ENCODE measurements around the gene LMAN1L. TPM values are rescaled to one million over a fixed set of nuclear protein-coding genes. Genes with fewer than 3 reads are reported as not detected.
A peak's percentile ranks its signal among the peaks of the same experiment; 100 is the strongest.

LMAN1L gene
- total RNA-seq, 4 donors from 2014 or later, result not detected

- TF ChIP-seq CTCF (IDR thresholded peaks at IDR 0.05 in 4 of 5, conservative IDR thresholded peaks at IDR 0.05 in 1 of 5), result no peak
- ATAC-seq (no peak), DNase-seq (no peak)
- peak overlapping the region in 1 of 4 donors; percentile 91 for H3K27ac ChIP-seq
- peaks cover 0 to 16% of the 10 kb centered on the region in 2 donors for H3K4me1 ChIP-seq
- no peaks in the 10 kb centered on the region for H3K9me3 ChIP-seq
- intact Hi-C loops (cut with DNase I; ENCODE audit: low total_unique reads) (loop anchor here (2.0 to 5.0 kb wide), 3 partner anchors 60 to 109 kb away; partner anchors contain the start of genes CSK and FAM219B), in situ Hi-C loops (cut with MboI; ENCODE audit: low sequenced_read_pairs in 4 of 4) (loop anchor here in 1 of 4 donors (5.0 kb wide), 1 partner anchor 65 kb away; no protein-coding TSS in a partner anchor)
- no peaks in the 10 kb centered on the region for H3K27me3 ChIP-seq
- peak overlapping the region in 3 of 4 donors; percentile 77 to 93 (median 84) for H3K4me3 ChIP-seq
- peaks cover 0 to 35% of the 10 kb centered on the region in 2 donors for H3K36me3 ChIP-seq
Observed at GRCh38 chr15:74841891-74842373, 29.3 kb downstream of the LMAN1L start.

GRCh38 chr15:74842581-74843444 is 30.2 kb downstream of the LMAN1L start, which contains the start of gene ULK3:
Gene ULK3 (minus strand): TSS chr15:74843156. CDS start chr15:74843105, 51 bp downstream.
- in situ Hi-C loops (cut with MboI; ENCODE audit: low sequenced_read_pairs in 4 of 4) (loop anchor here in 1 of 4 donors (5.0 kb wide), 1 partner anchor 66 kb away; no protein-coding TSS in a partner anchor), intact Hi-C loops (cut with DNase I; ENCODE audit: low total_unique reads) (loop anchor here (1.0 to 5.0 kb wide), 4 partner anchors 30 to 108 kb away; partner anchors contain the start of genes CSK, FAM219B and SCAMP2)
- peak; percentile 88 to 92 for DNase-seq
- H3K9me3 ChIP-seq, result no peaks in the 10 kb centered on the region
- TF ChIP-seq CTCF (IDR thresholded peaks at IDR 0.05 in 4 of 5, conservative IDR thresholded peaks at IDR 0.05 in 1 of 5) (peak; percentile 63 to 96 (median 94)), POLR2A (IDR thresholded peaks at IDR 0.05) (peak; percentile 76 to 77)
- H3K27ac ChIP-seq, result peak within 1 kb of the TSS; percentile 91 to 98 (median 95)
- peak; percentile 87 to 92 for ATAC-seq
- peaks cover 0 to 24% of the 10 kb centered on the region in 2 donors for H3K4me1 ChIP-seq
- H3K4me3 ChIP-seq, result peak within 1 kb of the TSS; percentile 77 to 93 (median 86)
- peaks cover 0 to 35% of the 10 kb centered on the region in 2 donors for H3K36me3 ChIP-seq
- H3K27me3 ChIP-seq, result no peaks in the 10 kb centered on the region

GRCh38 chr15:74843445-74843828 is 30.8 kb downstream of the LMAN1L start:
- peak overlapping the region; percentile 91 to 98 (median 95) for H3K27ac ChIP-seq
- intact Hi-C loops (cut with DNase I; ENCODE audit: low total_unique reads), result loop anchor here (1.0 to 5.0 kb wide), 4 partner anchors 30 to 107 kb away; partner anchors contain the start of genes CSK, FAM219B and SCAMP2
- no peaks in the 10 kb centered on the region for H3K27me3 ChIP-seq
- TF ChIP-seq CTCF (IDR thresholded peaks at IDR 0.05 in 4 of 5, conservative IDR thresholded peaks at IDR 0.05 in 1 of 5) (peak in 1 of 5 experiments; percentile 29), POLR2A (IDR thresholded peaks at IDR 0.05) (no peak)
- H3K36me3 ChIP-seq, result peaks cover 0 to 38% of the 10 kb centered on the region in 2 donors
- in situ Hi-C loops (cut with MboI; ENCODE audit: low sequenced_read_pairs in 4 of 4), result loop anchor here in 1 of 4 donors (5.0 kb wide), 1 partner anchor 66 kb away; no protein-coding TSS in a partner anchor
- DNase-seq (no peak), ATAC-seq (no peak)
- no peaks in the 10 kb centered on the region for H3K9me3 ChIP-seq
- H3K4me3 ChIP-seq, result peak overlapping the region; percentile 77 to 93 (median 86)
- peaks cover 3 to 29% of the 10 kb centered on the region in 2 donors for H3K4me1 ChIP-seq

- in situ Hi-C loops (cut with MboI; ENCODE audit: low sequenced_read_pairs in 4 of 4), result loop anchor here in 1 of 4 donors (5.0 kb wide), 1 partner anchor 67 kb away; no protein-coding TSS in a partner anchor
- H3K27me3 ChIP-seq, result no peaks in the 10 kb centered on the region
Observed at GRCh38 chr15:74843891-74844299, 31.3 kb downstream of the LMAN1L start.

More at GRCh38 chr15:74843891-74844299, 31.3 kb downstream of the LMAN1L start:
- Histone ChIP-seq H3K4me1 (peaks cover 3 to 29% of the 10 kb centered on the region in 2 donors), H3K27ac (peak overlapping the region; percentile 91 to 98 (median 95)), H3K9me3 (no peaks in the 10 kb centered on the region), H3K4me3 (peak overlapping the region in 3 of 4 donors; percentile 77 to 87 (median 84)), H3K36me3 (peaks cover 0 to 39% of the 10 kb centered on the region in 2 donors)
- no peak for ATAC-seq
- no peak for TF ChIP-seq CTCF (IDR thresholded peaks at IDR 0.05 in 4 of 5, conservative IDR thresholded peaks at IDR 0.05 in 1 of 5)
- no peak for TF ChIP-seq POLR2A (IDR thresholded peaks at IDR 0.05)
- intact Hi-C loops (cut with DNase I; ENCODE audit: low total_unique reads), result loop anchor here (1.0 to 5.0 kb wide), 4 partner anchors 29 to 107 kb away; partner anchors contain the start of genes CSK, FAM219B and SCAMP2
- DNase-seq, result no peak
